Pons (tissue), 1 donor: ENCODE measurements around the gene HOXD9.

Experiments
- DNase-seq: peaks from one replicate; pipeline ENCODE4 v3.0.0-alpha.2; 2016; ENCODE audit warnings: low spot score

HOXD9 gene

GRCh38 chr2:176110415-176111308, 11.9 kb upstream of the HOXD9 start:
- DNase-seq: no peak

- no peak for DNase-seq
Measured at GRCh38 chr2:176111309-176111663, 11.2 kb upstream of the HOXD9 start.

- no peak for DNase-seq
Measured at GRCh38 chr2:176111846-176112374, 10.6 kb upstream of the HOXD9 start.

- no peak for DNase-seq
Measured at GRCh38 chr2:176112375-176113302, 9.9 kb upstream of the HOXD9 start.

- DNase-seq: no peak
Measured at GRCh38 chr2:176114120-176114929, 8.2 kb upstream of the HOXD9 start.

- DNase-seq: no peak
Measured at GRCh38 chr2:176114930-176115625, 7.4 kb upstream of the HOXD9 start.

- DNase-seq: no peak
Measured at GRCh38 chr2:176115883-176116813, 6.4 kb upstream of the HOXD9 start, which contains the start of gene HOXD10. TSS of gene HOXD10 (plus strand) at chr2:176116778. CDS start at chr2:176116834, 56 bp downstream.

GRCh38 chr2:176117162-176117822, 5.2 kb upstream of the HOXD9 start:
- DNase-seq: no peak

- no peak for DNase-seq
Measured at GRCh38 chr2:176117823-176118371, 4.6 kb upstream of the HOXD9 start.

- no peak for DNase-seq
Measured at GRCh38 chr2:176118601-176119339, 3.7 kb upstream of the HOXD9 start.

GRCh38 chr2:176120364-176121189, 1.9 kb upstream of the HOXD9 start:
- DNase-seq: no peak

- no peak for DNase-seq
Measured at GRCh38 chr2:176121190-176122051, 1.1 kb upstream of the HOXD9 start.

GRCh38 chr2:176122052-176122682, 352 bp upstream of the HOXD9 start:
- DNase-seq: no peak

GRCh38 chr2:176123411-176124109, 1.0 kb downstream of the HOXD9 start:
- DNase-seq: no peak
